Left lung (tissue), 10 donors: ENCODE results near the gene SMIM1. TPM values are rescaled to one million over a fixed set of nuclear protein-coding genes. Genes with fewer than 3 reads are reported as not detected.

Experiments used
- ATAC-seq: fragments of 200-7000 bp; cut with Tn5 transposase; one replicate; pipeline ENCODE4 v1.9.1; 2020; ENCODE audit warnings: moderate library complexity
- DNase-seq, 4 donors: peaks; one replicate each; pipeline ENCODE4 v3.0.0-alpha.2; 2013 to 2020
- H3K27ac ChIP-seq, 2 donors: fragments of 200-600 bp; sonication (generic) in 1 of 2; one replicate each; pipeline versions ENCODE4 v1.5.0 to v1.8.0; 2020 to 2021
- H3K27me3 ChIP-seq, 2 donors: fragments of 200-600 bp; sonication (generic) in 1 of 2; one replicate each; pipeline versions ENCODE4 v1.5.0 to v1.8.0; 2020 to 2021
- H3K36me3 ChIP-seq, 2 donors: fragments of 200-600 bp; sonication (generic) in 1 of 2; one replicate each; pipeline versions ENCODE4 v1.5.0 to v1.8.0; 2020 to 2021
- H3K4me1 ChIP-seq, 2 donors: fragments of 200-600 bp; one replicate each; pipeline ENCODE4 v1.8.0; 2021
- H3K4me3 ChIP-seq, 2 donors: fragments of 200-600 bp; sonication (generic) in 1 of 2; one replicate each; pipeline versions ENCODE4 v1.5.0 to v1.8.0; 2020 to 2021; ENCODE audit warnings: mild to moderate bottlenecking in 1 of 2
- H3K9me3 ChIP-seq, 2 donors: fragments of 200-600 bp; sonication (generic) in 1 of 2; one replicate each; pipeline versions ENCODE4 v1.5.0 to v1.8.0; 2020 to 2021
- CTCF ChIP-seq, 2 donors: fragments of 200-600 bp; sonication (generic) in 1 of 2; IDR thresholded peaks; one replicate each; pipeline versions ENCODE4 v1.5.0 to v1.8.0; 2021; ENCODE audit warnings: antibody characterized with exemption in 2 of 2
- intact Hi-C, 2 donors: fragments of 100-400 bp; cut with DNase I; formaldehyde crosslinking; loops; one replicate each; pipeline versions ENCODE4 v1.11.2 to v1.14.2; 2022
- polyA plus RNA-seq, 6 donors: library from polyadenylated mRNA; unstranded; fragments of 120-200 nt; gene quantifications; one replicate each; pipeline ENCODE4 v1.2.1, GENCODE V29; 2013; ENCODE audit not compliant: insufficient read length in 6 of 6
- total RNA-seq, 2 donors: library from RNA; stranded (reverse); fragmentation: NEBNext Ultra II Directional; extraction: Animal tissue kit (Norgen Biotek cat#: 25700); gene quantifications; one replicate each; pipeline ENCODE4 v1.2.1, GENCODE V29; 2021
- donor health status: DM: no; HTN: yes; CAD: no.
- donor health status: DM: no; HTN: no; CAD: no.

SMIM1 gene
- total and polyA plus RNA-seq, 8 donors = 1.6 to 7.4 (median 5.5) TPM

- Histone ChIP-seq H3K27ac (no peak overlapping the region), H3K36me3 (peaks cover 0 to 25% of the 10 kb centered on the region in 2 donors), H3K4me3 (no peak overlapping the region), H3K9me3 (no peaks in the 10 kb centered on the region), H3K4me1 (no peaks in the 10 kb centered on the region), H3K27me3 (peaks cover 0 to 68% of the 10 kb centered on the region in 2 donors)
- DNase-seq (peak in 1 of 4 donors; percentile 54), ATAC-seq (no peak)
- no peak for TF ChIP-seq CTCF (IDR thresholded peaks at IDR 0.05)
- intact Hi-C loops = no loop called here
These were observed 40.7 kb upstream of the SMIM1 start for GRCh38 chr1:3731583-3732433.

- TF ChIP-seq CTCF (IDR thresholded peaks at IDR 0.05) = no peak
- Histone ChIP-seq H3K4me1 (no peaks in the 10 kb centered on the region), H3K27ac (no peak overlapping the region), H3K36me3 (peaks cover 0 to 33% of the 10 kb centered on the region in 2 donors), H3K4me3 (no peak overlapping the region), H3K27me3 (peaks cover 0 to 60% of the 10 kb centered on the region in 2 donors), H3K9me3 (no peaks in the 10 kb centered on the region)
- DNase-seq (peak in 1 of 4 donors; percentile 83), ATAC-seq (no peak)
- intact Hi-C loops = no loop called here
These were observed 40.0 kb upstream of the SMIM1 start for GRCh38 chr1:3732434-3733093.

- no peak for ATAC-seq
These were observed 39.3 kb upstream of the SMIM1 start for GRCh38 chr1:3733094-3733882.

GRCh38 chr1:3733883-3734589 lies 38.5 kb upstream of the SMIM1 start:
- Histone ChIP-seq H3K27ac (no peak overlapping the region), H3K4me1 (no peaks in the 10 kb centered on the region), H3K27me3 (peaks cover 0 to 45% of the 10 kb centered on the region in 2 donors), H3K4me3 (no peak overlapping the region), H3K36me3 (peaks cover 0 to 48% of the 10 kb centered on the region in 2 donors), H3K9me3 (no peaks in the 10 kb centered on the region)
- ATAC-seq (no peak), DNase-seq (peak in 1 of 4 donors; percentile 75)
- intact Hi-C loops = no loop called here
- TF ChIP-seq CTCF (IDR thresholded peaks at IDR 0.05) = no peak

More at GRCh38 chr1:3733094-3733882, 39.3 kb upstream of the SMIM1 start:
- peak in 1 of 4 donors; percentile 76 for DNase-seq
- H3K9me3 ChIP-seq = no peaks in the 10 kb centered on the region
- intact Hi-C loops = no loop called here
- no peak overlapping the region for H3K27ac ChIP-seq
- H3K27me3 ChIP-seq = peaks cover 0 to 53% of the 10 kb centered on the region in 2 donors
- H3K36me3 ChIP-seq = peaks cover 0 to 40% of the 10 kb centered on the region in 2 donors
- no peak for TF ChIP-seq CTCF (IDR thresholded peaks at IDR 0.05)
- no peaks in the 10 kb centered on the region for H3K4me1 ChIP-seq
- no peak overlapping the region for H3K4me3 ChIP-seq
